Activated gamma-delta T cell treated with Interleukin-2 at 50 U/mL for 16 hours (primary cell): ENCODE measurements around the gene RNF40.

ENCODE experiments used
- DNase-seq: peaks from one replicate; pipeline ENCODE4 v3.0.0-alpha.2; 2020

The RNF40 gene

GRCh38 chr16:30740364-30741251, 21.5 kb upstream of the RNF40 start:
- no peak for DNase-seq

GRCh38 chr16:30741461-30741914, 20.6 kb upstream of the RNF40 start:
- no peak for DNase-seq

- DNase-seq, result no peak
Measured at GRCh38 chr16:30743716-30744115, 18.4 kb upstream of the RNF40 start.

GRCh38 chr16:30744183-30744582, 17.9 kb upstream of the RNF40 start:
- no peak for DNase-seq

- no peak for DNase-seq
Measured at GRCh38 chr16:30745082-30745481, 17.0 kb upstream of the RNF40 start.

- no peak for DNase-seq
Measured at GRCh38 chr16:30746638-30747175, 15.4 kb upstream of the RNF40 start.

GRCh38 chr16:30747331-30747730, 14.8 kb upstream of the RNF40 start:
- no peak for DNase-seq

- peak; percentile 96 for DNase-seq
Measured at GRCh38 chr16:30747799-30748633, 14.1 kb upstream of the RNF40 start, which contains the start of gene PHKG2. PHKG2 (plus strand) TSS chr16:30748425; CDS start chr16:30748821, 396 bp downstream.

GRCh38 chr16:30748634-30749445, 13.3 kb upstream of the RNF40 start:
- DNase-seq, result peak; percentile 18

- no peak for DNase-seq
Measured at GRCh38 chr16:30750201-30750600, 11.9 kb upstream of the RNF40 start.

GRCh38 chr16:30750876-30751465, 11.2 kb upstream of the RNF40 start:
- no peak for DNase-seq

- DNase-seq, result no peak
Measured at GRCh38 chr16:30753596-30753995, 8.5 kb upstream of the RNF40 start.

GRCh38 chr16:30755955-30756780, 6.0 kb upstream of the RNF40 start:
- no peak for DNase-seq

GRCh38 chr16:30756781-30757100, 5.4 kb upstream of the RNF40 start:
- no peak for DNase-seq

- no peak for DNase-seq
Measured at GRCh38 chr16:30757316-30757715, 4.8 kb upstream of the RNF40 start.

- no peak for DNase-seq
Measured at GRCh38 chr16:30758988-30759491, 3.1 kb upstream of the RNF40 start.

GRCh38 chr16:30760001-30760559, 2.0 kb upstream of the RNF40 start:
- no peak for DNase-seq

- DNase-seq, result no peak
Measured at GRCh38 chr16:30760577-30761426, 1.3 kb upstream of the RNF40 start.

- DNase-seq, result peak; percentile 39
Measured at GRCh38 chr16:30761427-30761927, 645 bp upstream of the RNF40 start.
